ENCODE measurements around the gene CPNE8. TPM values are rescaled to one million over a fixed set of nuclear protein-coding genes. Genes with fewer than 3 reads are reported as not detected.

CPNE8 gene
- total and polyA plus RNA-seq, 2 experiments from 2014 or later: 3.5 to 4.1 TPM

DNA sequence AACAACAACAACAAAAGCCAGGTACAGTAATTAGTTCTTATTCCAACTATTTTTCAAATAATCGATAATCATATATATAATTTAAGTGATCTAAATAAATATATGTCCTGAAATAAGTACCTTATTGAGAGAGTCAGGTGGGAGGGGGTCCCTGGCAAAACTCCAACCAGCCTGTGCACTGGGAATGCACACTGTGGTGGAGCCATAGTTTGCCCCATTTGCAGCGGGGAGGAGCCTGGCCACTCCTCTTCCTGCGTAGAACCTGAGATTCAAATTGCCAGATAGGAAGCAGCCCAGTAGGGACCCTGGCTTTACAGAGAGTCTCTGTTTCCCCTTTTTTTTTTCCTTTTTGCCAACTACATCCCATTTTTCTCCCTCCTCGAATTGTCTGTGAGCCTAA lies 26.4 kb downstream of the CPNE8 start:
- no peak overlapping the region for H3K4me3 ChIP-seq
- no peaks in the 10 kb centered on the region for H3F3A ChIP-seq (ENCODE audit: insufficient read depth)
- no peaks in the 10 kb centered on the region for H3K9me2 ChIP-seq (ENCODE audit: insufficient read depth)
- H3K79me2 ChIP-seq (ENCODE audit: insufficient read depth): no peaks in the 10 kb centered on the region
- no peak overlapping the region for H3K27ac ChIP-seq
- no peaks in the 10 kb centered on the region for H3K27me3 ChIP-seq (replicated peaks; ENCODE audit: insufficient read depth)
- no peaks in the 10 kb centered on the region for H3K9me3 ChIP-seq (ENCODE audit: low read depth)
- no peaks in the 10 kb centered on the region for H3K36me3 ChIP-seq (ENCODE audit: low read depth)
- H3K9ac ChIP-seq: no peak overlapping the region
- in situ Hi-C loops (cut with MboI): no loop called here
- WGBS, 2 experiments (ENCODE audit: low coverage in 1 of 2, low lambda C conversion rate in 2 of 2, missing lambda C conversion rate in 2 of 2): 81% methylated on average over 4 of the region's 4 CpGs
- no peaks in the 10 kb centered on the region for H4K20me1 ChIP-seq (ENCODE audit: insufficient read depth)
- H3K4me1 ChIP-seq (ENCODE audit: insufficient read depth): no peaks in the 10 kb centered on the region
- H3K4me2 ChIP-seq (ENCODE audit: unreplicated experiment): no peak overlapping the region
- TF ChIP-seq EZH2phosphoT487 (IDR thresholded peaks at IDR 0.05; ENCODE audit: insufficient read depth, low read depth): no peak
- TF ChIP-seq EZH2 (IDR thresholded peaks at IDR 0.05; ENCODE audit: insufficient read depth, poor library complexity, severe bottlenecking): no peak
- no peak for DNase-seq
- no peak overlapping the region for H2AFZ ChIP-seq

DNA sequence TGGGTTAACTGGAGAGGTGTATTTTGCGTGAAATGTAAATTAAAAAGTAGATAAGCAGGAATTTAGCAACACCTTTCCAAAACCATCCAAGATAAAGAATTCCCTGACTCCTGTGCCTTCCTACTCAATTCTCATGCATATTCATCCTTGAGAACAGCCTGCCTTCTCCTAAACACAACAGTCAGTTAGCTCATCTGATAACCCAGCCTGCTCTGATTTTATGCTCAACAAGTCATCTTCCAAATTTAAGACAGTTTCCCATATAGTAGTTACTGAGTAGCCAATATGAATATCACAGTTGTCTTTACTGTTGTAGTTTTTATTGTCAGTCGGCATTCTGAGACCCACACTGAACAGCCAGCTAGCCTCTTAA lies 27.1 kb downstream of the CPNE8 start:
- no peak for TF ChIP-seq EZH2 (IDR thresholded peaks at IDR 0.05; ENCODE audit: insufficient read depth, poor library complexity, severe bottlenecking)
- no peak for TF ChIP-seq EZH2phosphoT487 (IDR thresholded peaks at IDR 0.05; ENCODE audit: insufficient read depth, low read depth)
- Histone ChIP-seq H3K79me2 (ENCODE audit: insufficient read depth) (no peaks in the 10 kb centered on the region), H3K4me2 (ENCODE audit: unreplicated experiment) (no peak overlapping the region), H3K4me3 (no peak overlapping the region), H3K9ac (no peak overlapping the region), H2AFZ (no peak overlapping the region), H3K27ac (no peak overlapping the region), H3F3A (ENCODE audit: insufficient read depth) (no peaks in the 10 kb centered on the region), H3K9me2 (ENCODE audit: insufficient read depth) (no peaks in the 10 kb centered on the region), H3K4me1 (ENCODE audit: insufficient read depth) (no peaks in the 10 kb centered on the region), H3K9me3 (ENCODE audit: low read depth) (no peaks in the 10 kb centered on the region), H4K20me1 (ENCODE audit: insufficient read depth) (no peaks in the 10 kb centered on the region), H3K36me3 (ENCODE audit: low read depth) (no peaks in the 10 kb centered on the region), H3K27me3 (replicated peaks; ENCODE audit: insufficient read depth) (no peaks in the 10 kb centered on the region)
- in situ Hi-C loops (cut with MboI): no loop called here
- no peak for DNase-seq
- 78 to 93% methylated on average over 2 of the region's 2 CpGs for WGBS, 2 experiments (ENCODE audit: low coverage in 1 of 2, low lambda C conversion rate in 2 of 2, missing lambda C conversion rate in 2 of 2)

DNA sequence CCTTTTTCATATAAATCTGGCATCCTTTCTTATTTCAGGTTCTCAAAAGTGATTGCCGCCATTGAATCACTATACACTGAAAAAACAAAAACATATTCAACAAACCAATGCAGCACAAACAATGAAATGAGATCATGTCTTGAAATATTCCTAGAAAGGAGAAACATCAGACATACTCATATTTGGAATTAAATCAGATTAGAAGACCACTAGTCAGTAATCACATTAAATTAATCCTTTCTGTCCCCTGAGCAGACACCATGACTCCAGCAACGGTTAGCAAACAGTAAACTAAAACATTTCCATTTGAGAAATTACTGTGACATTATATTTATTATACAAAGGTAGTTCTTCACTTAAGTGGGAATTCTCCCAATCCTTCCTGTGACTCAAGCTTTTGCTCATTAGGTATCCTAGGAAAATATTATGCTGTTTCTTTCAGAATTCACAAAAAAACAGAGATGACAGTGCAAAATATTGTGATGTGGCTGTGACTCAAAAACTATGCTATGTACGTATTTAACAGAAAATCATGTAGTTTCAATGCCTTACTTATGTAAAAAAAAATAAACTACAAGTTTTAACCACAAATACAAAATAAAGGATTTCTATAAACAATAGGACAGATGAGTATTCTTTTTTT lies 29.7 kb downstream of the CPNE8 start:
- Histone ChIP-seq H3K4me2 (ENCODE audit: unreplicated experiment) (no peak overlapping the region), H3K79me2 (ENCODE audit: insufficient read depth) (no peaks in the 10 kb centered on the region), H3F3A (ENCODE audit: insufficient read depth) (no peaks in the 10 kb centered on the region), H4K20me1 (ENCODE audit: insufficient read depth) (no peaks in the 10 kb centered on the region), H2AFZ (no peak overlapping the region), H3K9ac (no peak overlapping the region), H3K4me3 (no peak overlapping the region), H3K27ac (no peak overlapping the region), H3K27me3 (replicated peaks; ENCODE audit: insufficient read depth) (no peaks in the 10 kb centered on the region), H3K9me3 (ENCODE audit: low read depth) (no peaks in the 10 kb centered on the region), H3K4me1 (ENCODE audit: insufficient read depth) (no peaks in the 10 kb centered on the region), H3K36me3 (ENCODE audit: low read depth) (no peaks in the 10 kb centered on the region), H3K9me2 (ENCODE audit: insufficient read depth) (no peaks in the 10 kb centered on the region)
- DNase-seq: peak; percentile 11
- WGBS, 2 experiments (ENCODE audit: low coverage in 1 of 2, low lambda C conversion rate in 2 of 2, missing lambda C conversion rate in 2 of 2): 53 to 55% methylated on average over 3 of the region's 3 CpGs
- in situ Hi-C loops (cut with MboI): no loop called here
- no peak for TF ChIP-seq EZH2phosphoT487 (IDR thresholded peaks at IDR 0.05; ENCODE audit: insufficient read depth, low read depth)
- no peak for TF ChIP-seq EZH2 (IDR thresholded peaks at IDR 0.05; ENCODE audit: insufficient read depth, poor library complexity, severe bottlenecking)

DNA sequence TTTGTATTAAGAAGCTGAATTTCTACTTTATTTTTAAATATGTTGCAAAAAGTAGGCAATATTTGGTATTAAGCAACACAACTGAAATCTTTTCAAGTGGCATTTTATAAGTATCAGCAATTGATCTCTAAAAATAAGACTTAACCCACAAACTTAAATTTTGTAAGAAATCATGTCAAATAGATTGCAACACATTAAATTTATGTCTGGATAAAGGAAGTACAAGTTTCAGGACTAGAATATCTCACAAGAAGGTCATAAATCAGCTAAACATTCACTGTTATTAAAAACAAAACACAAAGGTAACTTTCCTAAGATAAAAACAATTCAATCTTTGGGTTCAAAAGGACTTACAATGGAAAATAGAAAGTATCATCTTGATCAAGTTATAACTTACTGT lies 32.8 kb downstream of the CPNE8 start:
- H3K27me3 ChIP-seq (replicated peaks; ENCODE audit: insufficient read depth): no peaks in the 10 kb centered on the region
- H3F3A ChIP-seq (ENCODE audit: insufficient read depth): no peaks in the 10 kb centered on the region
- H3K79me2 ChIP-seq (ENCODE audit: insufficient read depth): no peaks in the 10 kb centered on the region
- no peaks in the 10 kb centered on the region for H3K4me1 ChIP-seq (ENCODE audit: insufficient read depth)
- H3K4me3 ChIP-seq: no peak overlapping the region
- H3K27ac ChIP-seq: no peak overlapping the region
- no peaks in the 10 kb centered on the region for H3K9me3 ChIP-seq (ENCODE audit: low read depth)
- no peak for DNase-seq
- no peak overlapping the region for H2AFZ ChIP-seq
- in situ Hi-C loops (cut with MboI): no loop called here
- TF ChIP-seq EZH2phosphoT487 (IDR thresholded peaks at IDR 0.05; ENCODE audit: insufficient read depth, low read depth): no peak
- no peak overlapping the region for H3K9ac ChIP-seq
- H4K20me1 ChIP-seq (ENCODE audit: insufficient read depth): no peaks in the 10 kb centered on the region
- no peak overlapping the region for H3K4me2 ChIP-seq (ENCODE audit: unreplicated experiment)
- H3K36me3 ChIP-seq (ENCODE audit: low read depth): no peaks in the 10 kb centered on the region
- H3K9me2 ChIP-seq (ENCODE audit: insufficient read depth): no peaks in the 10 kb centered on the region

DNA sequence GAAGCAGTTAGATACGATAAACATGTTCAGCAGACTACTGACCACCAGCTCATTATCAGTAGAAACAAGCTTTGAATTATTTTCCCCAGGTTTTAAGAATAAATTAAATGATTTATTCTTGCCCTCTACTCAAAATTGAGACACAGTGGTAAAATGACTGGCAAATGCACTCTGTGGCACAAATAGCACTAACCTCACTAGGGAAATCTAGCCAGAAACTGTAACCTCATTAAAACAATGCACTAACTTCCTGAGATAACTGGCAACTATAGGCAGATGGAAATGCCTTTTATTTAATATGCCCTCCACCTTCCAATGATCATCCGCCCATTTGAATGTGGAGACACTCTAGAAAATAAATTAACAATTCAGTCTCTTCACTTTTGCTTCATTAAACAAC lies 33.2 kb downstream of the CPNE8 start:
- Histone ChIP-seq H4K20me1 (ENCODE audit: insufficient read depth) (no peaks in the 10 kb centered on the region), H3K4me1 (ENCODE audit: insufficient read depth) (no peaks in the 10 kb centered on the region), H3K9me2 (ENCODE audit: insufficient read depth) (no peaks in the 10 kb centered on the region), H3K4me2 (ENCODE audit: unreplicated experiment) (no peak overlapping the region), H3K27ac (no peak overlapping the region), H3K36me3 (ENCODE audit: low read depth) (no peaks in the 10 kb centered on the region), H3F3A (ENCODE audit: insufficient read depth) (no peaks in the 10 kb centered on the region), H3K27me3 (replicated peaks; ENCODE audit: insufficient read depth) (no peaks in the 10 kb centered on the region), H3K79me2 (ENCODE audit: insufficient read depth) (no peaks in the 10 kb centered on the region), H3K4me3 (no peak overlapping the region), H3K9ac (no peak overlapping the region), H2AFZ (no peak overlapping the region), H3K9me3 (ENCODE audit: low read depth) (no peaks in the 10 kb centered on the region)
- no peak for DNase-seq
- in situ Hi-C loops (cut with MboI): no loop called here
- TF ChIP-seq EZH2phosphoT487 (IDR thresholded peaks at IDR 0.05; ENCODE audit: insufficient read depth, low read depth) (no peak), EZH2 (IDR thresholded peaks at IDR 0.05; ENCODE audit: insufficient read depth, poor library complexity, severe bottlenecking) (no peak)
- 86 to 88% methylated on average over 2 of the region's 2 CpGs for WGBS, 2 experiments (ENCODE audit: low coverage in 1 of 2, low lambda C conversion rate in 2 of 2, missing lambda C conversion rate in 2 of 2)

Measured in GM23248 (cell line).